Measurements from ENCODE around the gene PPP1R9B.

The PPP1R9B gene

GRCh38 chr17:50153650-50154575, 3.4 kb upstream of the PPP1R9B start:
- Histone ChIP-seq H3K27ac (ENCODE audit: low read depth, low read length, poor library complexity, severe bottlenecking) (no peak overlapping the region), H3K36me3 (ENCODE audit: insufficient read depth, low read length) (no peaks in the 10 kb centered on the region), H3K9me3 (ENCODE audit: low read length) (no peaks in the 10 kb centered on the region), H3K9ac (ENCODE audit: low read length) (no peak overlapping the region), H3K79me2 (ENCODE audit: insufficient read depth, low read length) (no peaks in the 10 kb centered on the region), H3K4me1 (ENCODE audit: insufficient read depth, low read length, severe bottlenecking) (peaks cover 14% of the 10 kb centered on the region), H3F3A (ENCODE audit: insufficient read depth, low read length) (no peaks in the 10 kb centered on the region; the same call in 1 of the 2 replicates), H4K20me1 (ENCODE audit: insufficient read depth, low read length) (no peaks in the 10 kb centered on the region), H3K4me2 (ENCODE audit: low read length) (no peak overlapping the region), H3K4me3 (ENCODE audit: low read depth, low read length, poor library complexity, severe bottlenecking) (no peak overlapping the region), H3K27me3 (ENCODE audit: insufficient read depth, low read length) (no peaks in the 10 kb centered on the region), H2AFZ (ENCODE audit: low read length) (no peak overlapping the region), H3K9me2 (ENCODE audit: low read depth, low read length) (no peaks in the 10 kb centered on the region)
- TF ChIP-seq CTCF (IDR thresholded peaks at IDR 0.05; ENCODE audit: low read length) (no peak), EZH2 (IDR thresholded peaks at IDR 0.05; ENCODE audit: borderline replicate concordance, low read length) (no peak)

GRCh38 chr17:50152736-50153135, 2.3 kb upstream of the PPP1R9B start:
- peak overlapping the region; percentile 45 for H3K27ac ChIP-seq (ENCODE audit: low read depth, low read length, poor library complexity, severe bottlenecking)
- no peaks in the 10 kb centered on the region; the same call in 1 of the 2 replicates for H3F3A ChIP-seq (ENCODE audit: insufficient read depth, low read length)
- H3K4me3 ChIP-seq (ENCODE audit: low read depth, low read length, poor library complexity, severe bottlenecking), result no peak overlapping the region
- H4K20me1 ChIP-seq (ENCODE audit: insufficient read depth, low read length), result no peaks in the 10 kb centered on the region
- no peaks in the 10 kb centered on the region for H3K36me3 ChIP-seq (ENCODE audit: insufficient read depth, low read length)
- no peaks in the 10 kb centered on the region for H3K79me2 ChIP-seq (ENCODE audit: insufficient read depth, low read length)
- H3K27me3 ChIP-seq (ENCODE audit: insufficient read depth, low read length), result no peaks in the 10 kb centered on the region
- no peaks in the 10 kb centered on the region for H3K9me3 ChIP-seq (ENCODE audit: low read length)
- H3K4me2 ChIP-seq (ENCODE audit: low read length), result 0 out of 2 replicates have a peak overlapping the region, but pooled peaks have one; percentile 97
- no peaks in the 10 kb centered on the region for H3K9me2 ChIP-seq (ENCODE audit: low read depth, low read length)
- peaks cover 20% of the 10 kb centered on the region for H3K4me1 ChIP-seq (ENCODE audit: insufficient read depth, low read length, severe bottlenecking)
- no peak for TF ChIP-seq EZH2 (IDR thresholded peaks at IDR 0.05; ENCODE audit: borderline replicate concordance, low read length)
- TF ChIP-seq CTCF (IDR thresholded peaks at IDR 0.05; ENCODE audit: low read length), result no peak
- no peak overlapping the region for H2AFZ ChIP-seq (ENCODE audit: low read length)
- H3K9ac ChIP-seq (ENCODE audit: low read length), result no peak overlapping the region

GRCh38 chr17:50151937-50152547, 1.6 kb upstream of the PPP1R9B start:
- Histone ChIP-seq H3K4me3 (ENCODE audit: low read depth, low read length, poor library complexity, severe bottlenecking) (peak overlapping the region; percentile 80), H3K4me2 (ENCODE audit: low read length) (peak overlapping the region; percentile 97), H2AFZ (ENCODE audit: low read length) (no peak overlapping the region), H4K20me1 (ENCODE audit: insufficient read depth, low read length) (no peaks in the 10 kb centered on the region), H3K9me2 (ENCODE audit: low read depth, low read length) (no peaks in the 10 kb centered on the region), H3K9ac (ENCODE audit: low read length) (peak overlapping the region; percentile 68; the same call in 1 of the 2 replicates), H3F3A (ENCODE audit: insufficient read depth, low read length) (no peaks in the 10 kb centered on the region; the same call in 1 of the 2 replicates), H3K79me2 (ENCODE audit: insufficient read depth, low read length) (no peaks in the 10 kb centered on the region), H3K27me3 (ENCODE audit: insufficient read depth, low read length) (no peaks in the 10 kb centered on the region), H3K4me1 (ENCODE audit: insufficient read depth, low read length, severe bottlenecking) (peaks cover 27% of the 10 kb centered on the region), H3K9me3 (ENCODE audit: low read length) (no peaks in the 10 kb centered on the region), H3K36me3 (ENCODE audit: insufficient read depth, low read length) (no peaks in the 10 kb centered on the region), H3K27ac (ENCODE audit: low read depth, low read length, poor library complexity, severe bottlenecking) (peak overlapping the region; percentile 45)
- TF ChIP-seq EZH2 (IDR thresholded peaks at IDR 0.05; ENCODE audit: borderline replicate concordance, low read length), result no peak
- no peak for TF ChIP-seq CTCF (IDR thresholded peaks at IDR 0.05; ENCODE audit: low read length)
